HepG2 (cell line): Measurements from ENCODE around the gene RBM12. TPM values are rescaled to one million over a fixed set of nuclear protein-coding genes. Genes with fewer than 3 reads are reported as not detected.

Experiments used
- ATAC-seq: fragments of 200-7000 bp; cut with Tn5 transposase; 3 replicates; pipeline ENCODE4 v1.9.1; 2020; ENCODE audit warnings: mild to moderate bottlenecking, moderate library complexity
- BruUV-seq: library from RNA; stranded (reverse); fragments of 400-500 nt; replicated peaks from 2 replicates; lab custom pipeline; 2021; lab: Mats Ljungman, UMichigan
- CTCF ChIA-PET: fragments of 300-600 bp; formaldehyde crosslinking; extraction: SDS; loops from one replicate; lab custom pipeline; 2021; ENCODE audit warnings: low total read pairs, inconsistent platforms, low intra/inter-chr PET ratio; lab: Yijun Ruan, JAX
- POLR2A ChIA-PET: fragments of 350-600 bp; sonication (Branson Sonifier 250); formaldehyde crosslinking; loops from one replicate; lab custom pipeline; 2020; ENCODE audit warnings: antibody characterized with exemption, inconsistent platforms; lab: Yijun Ruan, JAX
- DNase-seq: peaks from one replicate; pipeline ENCODE4 v3.0.0-alpha.2; 2015; ENCODE audit warnings: low spot score
- FAIRE-seq: peaks from 3 replicates; lab custom pipeline; 2011; peaks lifted over from hg19 to GRCh38; lab: Jason Lieb, UNC
- H2AFZ ChIP-seq: one replicate; pipeline ENCODE4 v1.6.1; 2011; ENCODE audit warnings: low read length, inconsistent platforms
- H3K27ac ChIP-seq: fragments of 300-600 bp; 3 replicates; pipeline ENCODE4 v1.8.0; 2011; ENCODE audit warnings: mixed run types, mild to moderate bottlenecking, mixed read lengths, low read length, inconsistent platforms; ENCODE audit not compliant: insufficient read depth; ENCODE audit errors: extremely low read length
- H3K27me3 ChIP-seq, 2 experiments: fragments of 200-600 bp in 1 of 2; 2 replicates in 1 of 2; 3 replicates in 1 of 2; pipeline versions ENCODE4 v1.6.0 to v1.8.0; 2011; ENCODE audit warnings: low read length in 2 of 2, mild to moderate bottlenecking in 2 of 2, moderate library complexity in 2 of 2, inconsistent platforms in 1 of 2; ENCODE audit not compliant: insufficient read depth in 2 of 2, control insufficient read depth in 1 of 2
- H3K36me3 ChIP-seq, 2 experiments: fragments of 200-600 bp in 1 of 2; replicated peaks in 1 of 2; 2 replicates in 1 of 2; 3 replicates in 1 of 2; pipeline versions ENCODE4 v1.5.1 to v1.8.0; 2011; ENCODE audit warnings: low read length in 2 of 2, inconsistent platforms in 1 of 2; ENCODE audit not compliant: insufficient read depth in 2 of 2, control insufficient read depth in 1 of 2
- H3K4me1 ChIP-seq: 2 replicates; pipeline ENCODE4 v1.5.1; 2012; ENCODE audit warnings: low read length, inconsistent platforms; ENCODE audit not compliant: insufficient read depth
- H3K4me2 ChIP-seq: 2 replicates; pipeline ENCODE4 v1.6.0; 2011; ENCODE audit warnings: low read depth, low read length, inconsistent platforms
- H3K4me3 ChIP-seq, 3 experiments: fragments of 200-600 bp in 1 of 3; sonication (generic), shearing (Covaris generic) in 1 of 3; replicated peaks in 1 of 3; 2 replicates each; pipeline ENCODE4 v1.5.1; 2011 to 2016; ENCODE audit warnings: low read length in 3 of 3, inconsistent platforms in 2 of 3, low read depth in 2 of 3, mild to moderate bottlenecking in 2 of 3, control low read depth in 1 of 3, mixed read lengths in 1 of 3; ENCODE audit not compliant: insufficient read depth in 1 of 3
- H3K79me2 ChIP-seq: one replicate; pipeline ENCODE4 v1.6.1; 2011; ENCODE audit warnings: low read length, inconsistent platforms; ENCODE audit not compliant: insufficient read depth
- H3K9ac ChIP-seq: 2 replicates; pipeline ENCODE4 v1.6.0; 2011; ENCODE audit warnings: mild to moderate bottlenecking, low read depth, low read length, inconsistent platforms; ENCODE audit not compliant: insufficient read depth
- H3K9me3 ChIP-seq: 2 replicates; pipeline ENCODE4 v1.5.1; 2012; ENCODE audit warnings: mild to moderate bottlenecking, low read length
- H4K20me1 ChIP-seq: 2 replicates; pipeline ENCODE4 v1.6.0; 2011; ENCODE audit warnings: inconsistent platforms, mild to moderate bottlenecking, low read length, moderate library complexity; ENCODE audit not compliant: insufficient read depth
- DPF2 ChIP-seq: sonication (generic); formaldehyde crosslinking; IDR thresholded peaks from 2 replicates; pipeline ENCODE4 v1.4.0; 2020; ENCODE audit warnings: mild to moderate bottlenecking, low read depth, missing genetic modification reagents, borderline replicate concordance
- HMG20A ChIP-seq: IDR thresholded peaks from 2 replicates; pipeline ENCODE4 v1.6.1; 2016; ENCODE audit warnings: borderline replicate concordance
- HNF4G ChIP-seq, 2 experiments: sonication (generic) in 1 of 2; formaldehyde crosslinking in 1 of 2; IDR thresholded peaks; 2 replicates each; pipeline versions ENCODE4 v1.4.0 to v1.6.1; 2011 to 2020; ENCODE audit warnings: borderline replicate concordance in 2 of 2, low read depth in 2 of 2, mild to moderate bottlenecking in 2 of 2, low read length in 1 of 2, missing genetic modification reagents in 1 of 2, moderate library complexity in 1 of 2
- MED1 ChIP-seq: sonication (generic); formaldehyde crosslinking; IDR thresholded peaks from 2 replicates; pipeline ENCODE4 v1.4.0; 2020; ENCODE audit warnings: missing genetic modification reagents
- NRL ChIP-seq: sonication (generic); formaldehyde crosslinking; IDR thresholded peaks from 2 replicates; pipeline ENCODE4 v1.5.0; 2020; ENCODE audit warnings: missing genetic modification reagents, mild to moderate bottlenecking, moderate library complexity, borderline replicate concordance
- POLR2AphosphoS5 ChIP-seq: IDR thresholded peaks from 2 replicates; pipeline ENCODE4 v1.6.1; 2012; ENCODE audit warnings: low read depth, low read length
- SMARCE1 ChIP-seq: fragments of 450-650 bp; IDR thresholded peaks from 2 replicates; pipeline ENCODE4 v1.6.1; 2017; ENCODE audit warnings: borderline replicate concordance
- SP1 ChIP-seq, 2 experiments: fragments of 450-650 bp in 1 of 2; sonication (generic) in 1 of 2; formaldehyde crosslinking in 1 of 2; IDR thresholded peaks; 2 replicates each; pipeline versions ENCODE4 v1.4.0 to v1.6.1; 2016 to 2020; ENCODE audit warnings: missing genetic modification reagents in 1 of 2
- SP5 ChIP-seq: IDR thresholded peaks from 2 replicates; pipeline ENCODE4 v1.6.1; 2016; ENCODE audit warnings: low read depth, borderline replicate concordance
- TEAD3 ChIP-seq: optimal IDR thresholded peaks from 2 replicates; pipeline ENCODE3; 2016; ENCODE audit warnings: borderline replicate concordance
- TFAP4 ChIP-seq: sonication (generic); IDR thresholded peaks from 2 replicates; pipeline ENCODE4 v1.6.1; 2016; ENCODE audit warnings: low read depth, borderline replicate concordance
- XRCC5 ChIP-seq: fragments of 200-400 bp; formaldehyde crosslinking; optimal IDR thresholded peaks from 2 replicates; pipeline ENCODE3; 2017; ENCODE audit warnings: mild to moderate bottlenecking, low read length
- ZBTB7A ChIP-seq: sonication (generic); formaldehyde crosslinking; IDR thresholded peaks from 2 replicates; pipeline ENCODE4 v1.8.0; 2022; ENCODE audit warnings: mild to moderate bottlenecking, missing genetic modification reagents
- ZNF263 ChIP-seq: sonication (generic); formaldehyde crosslinking; IDR thresholded peaks from 2 replicates; pipeline ENCODE4 v1.4.0; 2020; ENCODE audit warnings: missing genetic modification reagents
- ZNF331 ChIP-seq: sonication (generic); formaldehyde crosslinking; IDR thresholded peaks from 2 replicates; pipeline ENCODE4 v1.4.0; 2020; ENCODE audit warnings: missing genetic modification reagents
- ZNF431 ChIP-seq: sonication (generic); formaldehyde crosslinking; IDR thresholded peaks from 2 replicates; pipeline ENCODE4 v1.9.0; 2022; ENCODE audit warnings: missing genetic modification reagents, low read depth, mild to moderate bottlenecking, borderline replicate concordance
- ZNF501 ChIP-seq: sonication (generic); formaldehyde crosslinking; IDR thresholded peaks from 2 replicates; pipeline ENCODE4 v1.5.1; 2020; ENCODE audit warnings: mild to moderate bottlenecking, moderate library complexity, missing genetic modification reagents
- ZNF615 ChIP-seq: sonication (generic); formaldehyde crosslinking; IDR thresholded peaks from 2 replicates; pipeline ENCODE4 v1.5.0; 2020; ENCODE audit warnings: mild to moderate bottlenecking, missing genetic modification reagents, borderline replicate concordance
- ZNF740 ChIP-seq: sonication (generic); formaldehyde crosslinking; IDR thresholded peaks from 2 replicates; pipeline ENCODE4 v1.4.0; 2020; ENCODE audit warnings: missing genetic modification reagents
- WGBS: methylation state at CpG from one replicate; pipeline ENCODE4 v1.1.6; 2017; ENCODE audit warnings: low lambda C conversion rate; 5-methylcytosine and 5-hydroxymethylcytosine counted together
- in situ Hi-C: cut with HindIII; loops from 2 replicates; pipeline ENCODE4 v1.10.0; 2017; ENCODE audit warnings: low pct_unique_long_range_greater_than_20kb; ENCODE audit not compliant: extremely low pct_ligation_motif_present
- intact Hi-C: fragments of 100-400 bp; cut with micrococcal nuclease; formaldehyde crosslinking; loops from one replicate; pipeline ENCODE4 v1.10.0; 2022; ENCODE audit not compliant: unreplicated experiment
- polyA plus RNA-seq, 8 experiments: library from polyadenylated mRNA; depleted of rRNA in 3 of 8; stranded (reverse) in 7 of 8; unstranded in 1 of 8; fragments of >200 nt; fragmentation: Illumina TruSeq in 4 of 8; extraction: Trizol in 4 of 8; gene quantifications; 2 replicates each; pipeline versions ENCODE4 v1.2.1 to v1.2.3, GENCODE V29; 2011 to 2016; ENCODE audit warnings: low read depth in 4 of 8, missing spikeins in 1 of 8, mixed read lengths in 1 of 8; ENCODE audit not compliant: insufficient read depth in 1 of 8
- total RNA-seq, 5 experiments: library from RNA; depleted of rRNA; stranded (reverse); fragments of >200 nt; fragmentation: Illumina TruSeq; extraction: Trizol; gene quantifications; 2 replicates each; pipeline ENCODE4 v1.2.3, GENCODE V29; 2016; ENCODE audit warnings: low read depth in 1 of 5
- TF ChIP-seq, protein P1 (sequence below): sonication (generic); formaldehyde crosslinking; IDR thresholded peaks from 2 replicates; pipeline ENCODE4 v1.4.0; 2020; ENCODE audit warnings: missing genetic modification reagents
- TF ChIP-seq, protein P2 (sequence below): sonication (generic); formaldehyde crosslinking; IDR thresholded peaks from 2 replicates; pipeline ENCODE4 v1.8.1; 2023; ENCODE audit warnings: mild to moderate bottlenecking, moderate library complexity, missing genetic modification reagents

RBM12 gene
- total and polyA plus RNA-seq, 2 of the 13 experiments (the other 11 are each of a cell fraction or from before 2014, with no cell fraction given), result 97.9 to 104 TPM

- 0 out of 2 replicates have a peak, but pooled peaks have one; percentile 31 for TF ChIP-seq HMG20A (CRISPR knock-in tag)
- TF ChIP-seq XRCC5, result no peak
- peak; percentile 60; the same call in 1 of the 2 replicates for TF ChIP-seq ZNF501
- TF ChIP-seq NRL (CRISPR knock-in tag), result no peak
- TF ChIP-seq SP5 (CRISPR knock-in tag), result no peak
- TF ChIP-seq POLR2AphosphoS5, result no peak; the same call in none of the 2 replicates
- no peak for TF ChIP-seq ZNF615 (CRISPR knock-in tag)
- peak; percentile 12; the same call in 1 of the 2 replicates for TF ChIP-seq MED1 (CRISPR knock-in tag)
- TF ChIP-seq, all 625 proteins: peak for 42
Measured at GRCh38 chr20:35636095-35636494, 28.6 kb downstream of the RBM12 start (continued).

GRCh38 chr20:35635652-35636051, 29.0 kb downstream of the RBM12 start:
- Histone ChIP-seq H2AFZ (no peak overlapping the region), H3K79me2 (peaks cover 83% of the 10 kb centered on the region), H3K4me3 (no peak overlapping the region), H3K27me3 (no peaks in the 10 kb centered on the region), H3K9me3 (no peaks in the 10 kb centered on the region), H3K4me1 (peaks cover 34% of the 10 kb centered on the region), H4K20me1 (peaks cover 50% of the 10 kb centered on the region), H3K9ac (peak overlapping the region; percentile 11; the same call in 1 of the 2 replicates), H3K27ac (peak overlapping the region; percentile 68), H3K36me3 (peaks cover 19 to 23% of the 10 kb centered on the region in 2 experiments), H3K4me2 (peak overlapping the region; percentile 57)
- FAIRE-seq (no peak), ATAC-seq (peak; percentile 76), DNase-seq (peak; percentile 76)
- intact Hi-C loops (no loop called here), in situ Hi-C loops (no loop called here)
- ChIA-PET CTCF (no interaction called here), POLR2A (interaction anchor here (0.7 to 4.1 kb wide), 9 partner anchors 10 to 107 kb away, joined by 3 to 21 read pairs (median 5); partner anchors contain the start of genes CPNE1, RBM12, RBM39 and SPAG4)
- no TSS peak for BruUV-seq
- 67% methylated on average over 4 of the region's 4 CpGs for WGBS
- TF ChIP-seq SP1 (IDR thresholded peaks at IDR 0.05) (no peak), SP1 (CRISPR knock-in tag; IDR thresholded peaks at IDR 0.05) (no peak), SMARCE1 (no peak), TEAD3 (CRISPR knock-in tag) (peak; percentile 53), HNF4G (IDR thresholded peaks at IDR 0.05; ENCODE audit: borderline replicate concordance, low read depth, low read length) (peak; percentile 26; the same call in 1 of the 2 replicates), HNF4G (CRISPR knock-in tag; IDR thresholded peaks at IDR 0.05; ENCODE audit: borderline replicate concordance, low read depth) (no peak), ZNF431 (no peak), ZNF740 (peak; percentile 71; the same call in 1 of the 2 replicates), DPF2 (CRISPR knock-in tag) (no peak), ZNF331 (CRISPR knock-in tag) (no peak), ZBTB7A (CRISPR knock-in tag) (0 out of 2 replicates have a peak, but pooled peaks have one; percentile 42), TFAP4 (no peak), ZNF263 (CRISPR knock-in tag) (peak; percentile 58; the same call in 1 of the 2 replicates)
- TF ChIP-seq, protein P1, sequence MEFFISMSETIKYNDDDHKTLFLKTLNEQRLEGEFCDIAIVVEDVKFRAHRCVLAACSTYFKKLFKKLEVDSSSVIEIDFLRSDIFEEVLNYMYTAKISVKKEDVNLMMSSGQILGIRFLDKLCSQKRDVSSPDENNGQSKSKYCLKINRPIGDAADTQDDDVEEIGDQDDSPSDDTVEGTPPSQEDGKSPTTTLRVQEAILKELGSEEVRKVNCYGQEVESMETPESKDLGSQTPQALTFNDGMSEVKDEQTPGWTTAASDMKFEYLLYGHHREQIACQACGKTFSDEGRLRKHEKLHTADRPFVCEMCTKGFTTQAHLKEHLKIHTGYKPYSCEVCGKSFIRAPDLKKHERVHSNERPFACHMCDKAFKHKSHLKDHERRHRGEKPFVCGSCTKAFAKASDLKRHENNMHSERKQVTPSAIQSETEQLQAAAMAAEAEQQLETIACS (CRISPR knock-in tag), result no peak
- TF ChIP-seq, protein P2, sequence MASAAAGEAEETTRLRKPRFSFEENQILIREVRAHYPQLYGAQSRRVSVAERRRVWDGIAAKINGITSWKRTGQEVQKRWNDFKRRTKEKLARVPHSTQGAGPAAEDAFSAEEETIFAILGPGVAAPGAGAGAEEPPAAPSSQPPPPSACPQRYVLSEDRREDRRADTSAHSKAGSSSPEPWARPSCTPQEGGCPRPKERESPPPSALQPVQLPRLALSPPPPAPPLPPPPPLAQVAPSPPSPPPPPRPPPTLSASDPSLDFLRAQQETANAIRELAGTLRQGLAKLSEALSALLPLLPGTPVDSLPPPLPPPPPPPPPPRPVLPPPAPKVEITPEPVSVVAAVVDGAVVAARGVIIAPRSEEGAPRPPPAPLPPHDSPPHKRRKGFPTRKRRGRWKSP (CRISPR knock-in tag), result no peak
